Small intestine (tissue), 7 donors: ENCODE measurements around the gene CPTP. TPM values are rescaled to one million over a fixed set of nuclear protein-coding genes. Genes with fewer than 3 reads are reported as not detected.

Source experiments
- DNase-seq, 2 donors: peaks; one replicate each; pipeline versions ENCODE4 v3.0.0 to v3.0.0-alpha.2; 2013
- FAIRE-seq: peaks from 2 replicates; lab custom pipeline; 2012; peaks lifted over from hg19 to GRCh38; lab: Jason Lieb, UNC
- H3K27ac ChIP-seq, 3 donors: one replicate each; pipeline ENCODE4 v1.5.1; 2013; ENCODE audit warnings: low read length in 2 of 3, mild to moderate bottlenecking in 2 of 3, control low read depth in 1 of 3, inconsistent platforms in 1 of 3, low read depth in 1 of 3, moderate library complexity in 1 of 3
- H3K27me3 ChIP-seq, 3 donors: one replicate each; pipeline ENCODE4 v1.6.1; 2013; ENCODE audit warnings: low read length in 3 of 3, inconsistent platforms in 1 of 3; ENCODE audit not compliant: control insufficient read depth in 3 of 3, insufficient read depth in 3 of 3
- H3K36me3 ChIP-seq, 3 donors: one replicate each; pipeline ENCODE4 v1.6.1; 2013; ENCODE audit warnings: low read length in 3 of 3, inconsistent platforms in 1 of 3, low read depth in 1 of 3, mild to moderate bottlenecking in 1 of 3, moderate library complexity in 1 of 3; ENCODE audit not compliant: control insufficient read depth in 3 of 3, insufficient read depth in 2 of 3
- H3K4me1 ChIP-seq, 3 donors: one replicate each; pipeline ENCODE4 v1.6.1; 2013; ENCODE audit warnings: low read length in 2 of 3, inconsistent platforms in 1 of 3, low read depth in 1 of 3, mild to moderate bottlenecking in 1 of 3, moderate library complexity in 1 of 3; ENCODE audit not compliant: control insufficient read depth in 3 of 3, insufficient read depth in 2 of 3
- H3K4me3 ChIP-seq, 3 donors: one replicate each; pipeline ENCODE4 v1.5.1; 2013; ENCODE audit warnings: low read length in 3 of 3, control low read depth in 1 of 3, inconsistent platforms in 1 of 3, low read depth in 1 of 3, mild to moderate bottlenecking in 1 of 3, moderate library complexity in 1 of 3
- H3K9me3 ChIP-seq, 2 donors: one replicate each; pipeline ENCODE4 v1.6.1; 2013; ENCODE audit warnings: low read depth in 1 of 2, low read length in 1 of 2; ENCODE audit not compliant: control insufficient read depth in 2 of 2, insufficient read depth in 1 of 2
- WGBS, 3 donors: extraction: QIAGEN DNeasy Blood & Tissue Kit; methylation state at CpG; one replicate each; pipeline ENCODE4 v1.1.7; 2013; 5-methylcytosine and 5-hydroxymethylcytosine counted together
- polyA plus RNA-seq, 4 donors: library from polyadenylated mRNA; stranded (reverse) in 3 of 4; unstranded in 1 of 4; fragments of 200-250 nt in 3 of 4; fragments of 120-200 nt in 1 of 4; gene quantifications; one replicate each; pipeline versions ENCODE4 v1.2.1 to v1.2.3, GENCODE V29; 2013
- donor health status: healthy with polysubstance abuse.
- donor health status: control.
- donor health status: control.
- donor health status: Bipolar disorder and iron deficiency.
- donor health status: healthy.

CPTP gene
- polyA plus RNA-seq, 4 donors = 18.5 to 71.3 (median 45.1) TPM

DNA sequence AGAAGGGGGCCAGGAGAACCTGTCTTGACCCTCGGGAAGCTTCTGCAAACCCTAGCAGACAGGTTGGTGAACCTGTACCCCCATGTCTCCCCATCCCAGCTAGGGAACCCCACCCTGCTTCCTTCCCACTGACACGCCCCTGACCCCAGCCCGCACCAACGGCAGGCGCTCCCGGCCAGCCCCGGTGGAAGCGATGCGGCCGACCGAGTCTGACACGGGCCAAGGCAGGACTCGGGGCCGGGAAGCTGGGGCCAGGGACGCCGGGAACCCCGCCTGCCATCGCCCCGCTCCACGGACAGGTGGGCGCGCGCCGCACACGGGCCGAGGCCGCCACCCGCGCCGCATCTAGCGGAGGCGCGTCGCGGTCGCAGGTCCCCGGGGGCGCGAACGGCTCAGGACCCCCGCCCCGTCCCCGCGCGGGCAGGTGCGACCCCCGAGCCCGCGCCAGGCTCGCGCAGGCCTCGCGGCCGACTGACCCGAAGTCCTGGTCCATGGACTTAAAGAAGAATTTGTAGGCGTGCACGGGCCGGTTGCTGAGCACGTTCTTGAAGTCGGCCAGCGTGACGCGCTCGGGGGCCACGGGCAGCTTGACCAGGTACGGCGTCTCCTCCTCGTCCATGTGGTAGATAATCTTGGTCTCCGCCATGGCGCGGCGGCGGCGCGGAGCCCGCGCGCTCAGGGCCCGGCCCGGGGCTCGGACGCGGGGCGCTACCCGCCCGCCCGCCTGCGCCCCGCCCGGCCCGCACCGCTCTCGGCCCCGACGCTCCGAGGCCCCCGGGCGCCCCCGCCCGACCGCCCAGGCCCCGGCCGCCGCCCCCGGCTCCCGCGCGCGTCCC is 24.0 kb downstream of the CPTP start:
- H3K36me3 ChIP-seq = peaks cover 0 to 56% (median 0%) of the 10 kb centered on the region in 3 donors
- H3K27ac ChIP-seq = peak overlapping the region; percentile 82 to 86 (median 84)
- H3K4me1 ChIP-seq = peaks cover 2 to 57% (median 10%) of the 10 kb centered on the region in 3 donors
- DNase-seq (peak in 1 of 2 donors; percentile 76), FAIRE-seq (no peak)
- no peaks in the 10 kb centered on the region for H3K27me3 ChIP-seq
- H3K4me3 ChIP-seq = peak overlapping the region; percentile 69 to 84 (median 74)
- H3K9me3 ChIP-seq = no peaks in the 10 kb centered on the region
- 0 to 1% (median 1%) methylated on average over 47 to 109 of the region's 109 CpGs for WGBS, 3 donors

DNA sequence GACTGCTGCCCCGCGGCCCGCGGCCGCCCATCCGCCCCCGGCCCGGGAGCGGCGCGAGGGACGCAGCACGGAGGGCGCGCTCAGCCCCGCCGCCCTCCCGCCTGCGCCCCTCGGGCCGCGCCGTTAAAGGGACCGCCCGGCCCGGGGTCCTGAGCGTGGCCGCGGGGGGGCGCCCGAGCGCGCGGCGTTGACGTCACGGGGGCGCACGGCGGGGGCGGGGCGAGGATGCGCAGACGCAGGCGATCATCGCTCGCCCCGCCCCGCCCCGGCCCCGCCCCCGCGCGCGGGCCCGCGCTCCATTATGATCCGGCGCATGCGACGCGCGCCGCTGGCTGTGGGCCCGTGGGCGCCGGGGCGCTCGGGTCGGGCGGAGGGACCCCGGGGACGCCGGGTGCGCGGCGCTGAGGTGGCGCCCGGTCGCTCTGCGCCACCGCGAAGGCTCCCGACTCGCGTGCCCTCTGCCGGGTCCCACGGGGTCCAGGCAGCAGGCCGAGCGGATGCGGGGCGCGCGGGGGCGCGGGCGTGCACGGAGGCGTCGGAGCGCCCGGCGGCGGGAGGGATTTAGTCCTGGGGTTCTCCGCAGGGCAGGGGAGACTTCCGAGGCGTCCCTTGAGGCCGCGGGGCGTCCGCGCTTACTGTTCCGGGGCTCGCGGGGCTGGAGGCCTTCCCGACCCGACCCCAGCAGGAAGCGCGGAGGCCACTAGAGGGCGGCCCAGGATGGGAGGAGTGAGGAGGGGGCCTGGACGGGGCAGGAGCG is 24.8 kb downstream of the CPTP start, which contains the start of gene DVL1:
Gene DVL1 (minus strand): TSS at position 163 of the 757 bp plus-strand sequence. CDS start 353 bp downstream, outside the sequence.
- Histone ChIP-seq H3K4me1 (peaks cover 2 to 59% (median 6%) of the 10 kb centered on the region in 3 donors), H3K36me3 (peaks cover 0 to 58% (median 0%) of the 10 kb centered on the region in 3 donors), H3K27ac (peak within 1 kb of the TSS; percentile 82 to 86 (median 85)), H3K27me3 (peaks cover 0 to 3% (median 2%) of the 10 kb centered on the region in 3 donors), H3K9me3 (no peaks in the 10 kb centered on the region), H3K4me3 (peak within 1 kb of the TSS; percentile 69 to 84 (median 74))
- DNase-seq = peak; percentile 51 to 85
- WGBS, 3 donors = 0 to 1% (median 1%) methylated on average over 39 to 122 of the region's 122 CpGs
- FAIRE-seq = no peak

DNA sequence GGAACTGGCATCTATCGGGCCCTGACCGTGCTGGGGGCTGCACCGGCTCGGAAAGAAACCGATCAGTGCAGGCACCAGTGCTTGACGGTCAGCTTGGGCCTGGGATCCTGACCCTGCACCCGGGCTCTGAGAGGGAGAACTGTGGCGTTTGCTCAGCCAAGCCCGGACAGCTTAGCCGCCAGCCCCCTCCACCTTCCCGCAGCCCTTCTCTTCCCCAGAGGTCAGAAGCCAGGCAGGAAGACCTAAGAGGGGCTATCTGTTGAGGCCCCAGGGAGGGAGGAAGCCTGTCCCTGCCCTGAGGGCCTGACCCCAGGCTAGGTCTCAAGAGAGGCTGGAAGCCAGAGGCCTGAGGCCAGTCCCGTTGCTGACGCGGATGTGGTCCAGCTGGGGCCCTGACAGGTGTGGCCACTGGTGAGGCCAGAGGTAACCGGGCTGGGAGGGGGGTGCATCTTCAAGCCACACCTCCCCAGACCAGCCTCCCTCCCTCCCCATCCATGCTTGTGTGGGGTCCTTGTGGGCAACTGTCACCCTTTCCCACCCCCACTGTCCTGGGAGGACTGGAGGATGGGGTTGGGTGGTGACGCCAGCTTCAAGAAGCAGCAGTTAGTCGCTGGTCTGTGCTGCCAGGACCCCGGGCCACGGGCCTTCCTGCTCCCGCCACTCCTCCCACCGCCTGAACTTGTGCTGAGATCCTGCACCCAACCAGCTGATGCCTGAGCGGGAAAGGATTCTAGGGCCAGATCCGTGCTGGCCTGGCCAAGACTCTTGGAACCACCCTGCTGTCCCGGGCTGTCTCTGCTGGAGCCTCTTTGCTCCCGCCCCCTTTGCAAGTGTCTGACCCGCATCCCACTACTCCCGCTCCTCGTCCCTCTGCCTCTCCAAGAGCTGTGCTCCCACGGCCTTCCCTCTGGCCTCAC is 27.2 kb downstream of the CPTP start:
- DNase-seq = no peak
- Histone ChIP-seq H3K27ac (peak overlapping the region in 2 of 3 donors; percentile 30 to 40), H3K27me3 (peaks cover 0 to 10% (median 5%) of the 10 kb centered on the region in 3 donors), H3K9me3 (no peaks in the 10 kb centered on the region), H3K36me3 (peaks cover 0 to 41% (median 0%) of the 10 kb centered on the region in 3 donors), H3K4me1 (peaks cover 0 to 40% (median 0%) of the 10 kb centered on the region in 3 donors), H3K4me3 (no peak overlapping the region)
- no peak for FAIRE-seq
- WGBS, 3 donors = 62 to 74% (median 68%) methylated on average over 27 to 29 of the region's 29 CpGs

DNA sequence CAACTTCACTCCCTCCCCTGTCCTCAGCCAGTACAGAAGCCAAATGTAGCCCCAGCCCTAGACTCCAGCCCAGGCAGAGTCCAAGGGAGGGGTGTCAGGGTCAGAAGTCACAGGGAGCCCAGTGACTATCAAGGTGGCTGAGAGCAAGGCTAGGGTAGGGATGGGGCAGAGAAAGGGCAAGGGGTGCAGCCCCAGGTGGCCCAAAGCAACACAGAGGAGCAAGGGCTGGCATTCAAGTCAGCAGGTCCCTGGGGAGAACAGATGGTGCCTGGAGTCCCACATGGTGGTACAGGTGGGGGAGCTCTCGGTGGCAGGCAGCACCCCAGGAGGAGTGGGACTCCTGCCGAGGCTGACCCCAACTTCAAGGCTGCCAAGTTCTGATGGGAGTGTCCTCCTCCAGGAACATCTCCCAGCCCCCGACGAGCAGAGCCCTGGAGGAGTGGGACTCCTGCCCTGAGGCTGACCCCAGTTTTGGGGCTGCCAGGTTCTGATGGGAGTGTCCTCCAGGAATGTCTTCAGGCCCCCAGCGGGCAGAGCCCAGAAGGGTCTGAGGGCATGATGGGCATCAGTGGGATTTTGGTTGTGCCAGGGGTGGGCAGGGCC is 28.3 kb downstream of the CPTP start:
- DNase-seq = no peak
- peaks cover 0 to 10% (median 5%) of the 10 kb centered on the region in 3 donors for H3K27me3 ChIP-seq
- peak overlapping the region in 1 of 3 donors; percentile 11 for H3K27ac ChIP-seq
- no peak for FAIRE-seq
- H3K36me3 ChIP-seq = peaks cover 0 to 41% (median 0%) of the 10 kb centered on the region in 3 donors
- 19 to 24% (median 22%) methylated on average over 3 to 5 of the region's 5 CpGs for WGBS, 3 donors
- H3K4me3 ChIP-seq = no peak overlapping the region
- no peaks in the 10 kb centered on the region for H3K9me3 ChIP-seq
- peaks cover 0 to 37% (median 0%) of the 10 kb centered on the region in 3 donors for H3K4me1 ChIP-seq

DNA sequence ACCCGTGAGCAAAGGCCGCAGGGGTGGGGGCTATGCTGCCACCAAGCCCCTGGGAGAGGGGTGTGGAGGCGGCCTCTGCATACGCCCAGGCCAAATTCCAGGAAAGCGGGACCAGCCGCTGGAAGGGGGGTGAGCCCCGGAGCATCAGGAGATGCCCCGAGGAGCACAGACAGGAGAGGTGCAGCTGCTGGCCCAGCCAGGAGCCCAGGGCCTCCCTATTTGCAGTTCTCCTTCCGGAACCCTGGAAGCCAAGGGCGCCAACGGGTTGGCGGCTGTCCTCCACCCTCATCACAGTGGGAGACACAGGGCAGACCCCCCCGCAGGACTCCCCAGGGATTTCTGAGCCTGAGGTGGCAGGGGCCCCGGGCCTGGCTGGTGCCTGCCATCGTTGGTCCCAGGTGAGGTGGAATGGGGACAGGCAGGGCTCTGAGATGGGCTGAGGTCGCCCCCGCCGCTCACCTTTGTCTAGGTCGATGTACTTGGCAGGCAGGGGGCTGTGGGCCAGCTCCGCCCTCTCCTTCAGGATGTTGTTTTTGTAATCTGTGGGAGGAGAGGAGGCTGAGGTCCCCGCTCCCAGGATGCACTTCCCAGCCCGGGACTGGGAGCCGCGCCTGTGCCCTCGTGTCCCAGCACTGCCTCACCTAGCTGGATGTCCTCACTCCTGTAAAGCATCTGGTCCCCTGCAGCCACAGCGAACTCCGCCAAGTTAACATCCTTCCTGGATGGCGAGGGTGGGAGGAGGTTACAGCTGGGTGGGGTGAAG is 29.0 kb downstream of the CPTP start:
- no peak for FAIRE-seq
- no peak overlapping the region for H3K27ac ChIP-seq
- 11 to 36% (median 12%) methylated on average over 27 to 28 of the region's 28 CpGs for WGBS, 3 donors
- H3K27me3 ChIP-seq = peaks cover 0 to 10% (median 5%) of the 10 kb centered on the region in 3 donors
- H3K36me3 ChIP-seq = peaks cover 0 to 41% (median 0%) of the 10 kb centered on the region in 3 donors
- H3K4me3 ChIP-seq = no peak overlapping the region
- peaks cover 0 to 41% (median 0%) of the 10 kb centered on the region in 3 donors for H3K4me1 ChIP-seq
- no peak for DNase-seq
- H3K9me3 ChIP-seq = no peaks in the 10 kb centered on the region

DNA sequence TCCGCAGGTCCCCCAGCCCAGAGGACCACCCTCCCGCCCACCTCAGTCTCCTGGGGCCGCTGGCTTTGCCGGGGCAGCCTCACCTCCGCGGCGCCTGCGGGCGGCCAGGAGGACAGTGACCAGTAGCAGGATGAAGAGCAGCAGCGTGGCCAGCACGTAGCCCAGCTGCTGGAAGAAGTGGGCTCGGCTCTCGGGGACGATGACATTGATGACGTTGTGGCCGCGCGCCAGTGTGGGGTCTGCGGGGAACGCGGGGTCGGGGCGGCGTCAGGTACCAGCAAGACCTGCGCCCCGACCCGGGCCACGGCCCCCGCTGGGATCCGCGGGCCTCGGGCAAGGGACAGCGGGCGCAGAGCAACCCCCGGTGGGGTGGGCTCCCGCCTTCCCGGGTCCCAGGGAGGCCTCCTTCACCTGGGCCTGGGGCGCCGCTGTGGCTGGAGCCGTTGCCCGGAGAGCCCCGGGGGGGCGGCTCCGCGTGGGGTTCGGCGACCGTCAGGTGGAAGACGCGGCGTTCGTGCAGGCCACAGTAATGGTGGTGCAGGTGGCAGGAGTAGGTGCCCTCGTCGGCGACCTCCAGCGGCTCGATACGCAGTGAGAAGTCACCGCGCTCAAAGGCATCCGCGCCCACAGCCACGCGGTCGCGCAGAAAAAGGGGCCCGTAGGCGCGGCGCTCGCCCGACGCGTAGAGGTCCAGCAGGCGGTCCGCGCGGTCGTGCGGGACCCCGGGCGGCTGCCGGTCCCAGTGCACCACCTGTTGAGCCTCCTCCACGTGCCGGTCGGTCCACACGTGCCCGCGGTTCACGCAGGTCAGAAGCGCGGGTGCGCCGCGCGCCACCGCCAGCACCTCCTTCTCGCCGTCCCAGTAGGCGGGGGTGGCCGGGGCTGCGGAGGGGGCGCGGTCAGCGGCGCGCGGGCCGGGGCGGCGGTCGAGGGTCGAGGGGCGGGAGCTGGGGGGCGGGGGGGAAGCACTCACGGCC is 30.0 kb downstream of the CPTP start:
- Histone ChIP-seq H3K4me1 (peaks cover 0 to 51% (median 0%) of the 10 kb centered on the region in 3 donors), H3K27me3 (peaks cover 0 to 10% (median 5%) of the 10 kb centered on the region in 3 donors), H3K4me3 (peak overlapping the region in 2 of 3 donors; percentile 12 to 18), H3K9me3 (no peaks in the 10 kb centered on the region), H3K36me3 (peaks cover 0 to 41% (median 0%) of the 10 kb centered on the region in 3 donors), H3K27ac (no peak overlapping the region)
- FAIRE-seq = no peak
- DNase-seq = no peak
- WGBS, 3 donors = 25 to 40% (median 26%) methylated on average over 62 to 116 of the region's 116 CpGs
